HepG2 (cell line): Measurements from ENCODE around the gene HP1BP3. TPM values are rescaled to one million over a fixed set of nuclear protein-coding genes. Genes with fewer than 3 reads are reported as not detected.
A peak's percentile ranks its signal among the peaks of the same experiment; 100 is the strongest.

Experiments
- ATAC-seq: fragments of 200-7000 bp; cut with Tn5 transposase; 3 replicates; pipeline ENCODE4 v1.9.1; 2020; ENCODE audit warnings: mild to moderate bottlenecking, moderate library complexity
- BruUV-seq: library from RNA; stranded (reverse); fragments of 400-500 nt; replicated peaks from 2 replicates; lab custom pipeline; 2021; lab: Mats Ljungman, UMichigan
- CTCF ChIA-PET: fragments of 300-600 bp; formaldehyde crosslinking; extraction: SDS; loops from one replicate; lab custom pipeline; 2021; ENCODE audit warnings: low total read pairs, inconsistent platforms, low intra/inter-chr PET ratio; lab: Yijun Ruan, JAX
- POLR2A ChIA-PET: fragments of 350-600 bp; sonication (Branson Sonifier 250); formaldehyde crosslinking; loops from one replicate; lab custom pipeline; 2020; ENCODE audit warnings: antibody characterized with exemption, inconsistent platforms; lab: Yijun Ruan, JAX
- DNase-seq: peaks from one replicate; pipeline ENCODE4 v3.0.0-alpha.2; 2015; ENCODE audit warnings: low spot score
- FAIRE-seq: peaks from 3 replicates; lab custom pipeline; 2011; peaks lifted over from hg19 to GRCh38; lab: Jason Lieb, UNC
- H2AFZ ChIP-seq: one replicate; pipeline ENCODE4 v1.6.1; 2011; ENCODE audit warnings: low read length, inconsistent platforms
- H3K27ac ChIP-seq: fragments of 300-600 bp; 3 replicates; pipeline ENCODE4 v1.8.0; 2011; ENCODE audit warnings: mixed run types, mild to moderate bottlenecking, mixed read lengths, low read length, inconsistent platforms; ENCODE audit not compliant: insufficient read depth; ENCODE audit errors: extremely low read length
- H3K27me3 ChIP-seq, 2 experiments: fragments of 200-600 bp in 1 of 2; 2 replicates in 1 of 2; 3 replicates in 1 of 2; pipeline versions ENCODE4 v1.6.0 to v1.8.0; 2011; ENCODE audit warnings: low read length in 2 of 2, mild to moderate bottlenecking in 2 of 2, moderate library complexity in 2 of 2, inconsistent platforms in 1 of 2; ENCODE audit not compliant: insufficient read depth in 2 of 2, control insufficient read depth in 1 of 2
- H3K36me3 ChIP-seq, 2 experiments: fragments of 200-600 bp in 1 of 2; replicated peaks in 1 of 2; 2 replicates in 1 of 2; 3 replicates in 1 of 2; pipeline versions ENCODE4 v1.5.1 to v1.8.0; 2011; ENCODE audit warnings: low read length in 2 of 2, inconsistent platforms in 1 of 2; ENCODE audit not compliant: insufficient read depth in 2 of 2, control insufficient read depth in 1 of 2
- H3K4me1 ChIP-seq: 2 replicates; pipeline ENCODE4 v1.5.1; 2012; ENCODE audit warnings: low read length, inconsistent platforms; ENCODE audit not compliant: insufficient read depth
- H3K4me2 ChIP-seq: 2 replicates; pipeline ENCODE4 v1.6.0; 2011; ENCODE audit warnings: low read depth, low read length, inconsistent platforms
- H3K4me3 ChIP-seq, 3 experiments: fragments of 200-600 bp in 1 of 3; sonication (generic), shearing (Covaris generic) in 1 of 3; replicated peaks in 1 of 3; 2 replicates each; pipeline ENCODE4 v1.5.1; 2011 to 2016; ENCODE audit warnings: low read length in 3 of 3, inconsistent platforms in 2 of 3, low read depth in 2 of 3, mild to moderate bottlenecking in 2 of 3, control low read depth in 1 of 3, mixed read lengths in 1 of 3; ENCODE audit not compliant: insufficient read depth in 1 of 3
- H3K79me2 ChIP-seq: one replicate; pipeline ENCODE4 v1.6.1; 2011; ENCODE audit warnings: low read length, inconsistent platforms; ENCODE audit not compliant: insufficient read depth
- H3K9ac ChIP-seq: 2 replicates; pipeline ENCODE4 v1.6.0; 2011; ENCODE audit warnings: mild to moderate bottlenecking, low read depth, low read length, inconsistent platforms; ENCODE audit not compliant: insufficient read depth
- H3K9me3 ChIP-seq: 2 replicates; pipeline ENCODE4 v1.5.1; 2012; ENCODE audit warnings: mild to moderate bottlenecking, low read length
- H4K20me1 ChIP-seq: 2 replicates; pipeline ENCODE4 v1.6.0; 2011; ENCODE audit warnings: inconsistent platforms, mild to moderate bottlenecking, low read length, moderate library complexity; ENCODE audit not compliant: insufficient read depth
- E2F1 ChIP-seq: sonication (generic); formaldehyde crosslinking; IDR thresholded peaks from 2 replicates; pipeline ENCODE4 v1.5.0; 2020; ENCODE audit warnings: missing genetic modification reagents
- EEA1 ChIP-seq: sonication (generic); formaldehyde crosslinking; IDR thresholded peaks from 2 replicates; pipeline ENCODE4 v1.5.1; 2020; ENCODE audit warnings: mild to moderate bottlenecking, missing genetic modification reagents, borderline replicate concordance
- PRDM10 ChIP-seq: sonication (generic); formaldehyde crosslinking; IDR thresholded peaks from 2 replicates; pipeline ENCODE4 v1.4.0; 2020; ENCODE audit warnings: low read depth, missing genetic modification reagents
- SIX1 ChIP-seq: sonication (generic); formaldehyde crosslinking; IDR thresholded peaks from 2 replicates; pipeline ENCODE4 v1.4.0; 2020; ENCODE audit warnings: missing genetic modification reagents, borderline replicate concordance
- ZBTB20 ChIP-seq: sonication (generic); formaldehyde crosslinking; IDR thresholded peaks from 2 replicates; pipeline ENCODE4 v1.8.1; 2023; ENCODE audit warnings: missing genetic modification reagents, low read depth, mild to moderate bottlenecking, borderline replicate concordance
- ZBTB21 ChIP-seq: sonication (generic); formaldehyde crosslinking; IDR thresholded peaks from 2 replicates; pipeline ENCODE4 v1.4.0; 2020; ENCODE audit warnings: missing genetic modification reagents
- ZNF10 ChIP-seq: sonication (generic); formaldehyde crosslinking; IDR thresholded peaks from 2 replicates; pipeline ENCODE4 v1.4.0; 2020; ENCODE audit warnings: mild to moderate bottlenecking, low read depth, missing genetic modification reagents, borderline replicate concordance
- ZNF121 ChIP-seq: sonication (generic); formaldehyde crosslinking; IDR thresholded peaks from 2 replicates; pipeline ENCODE4 v1.5.0; 2020; ENCODE audit warnings: mild to moderate bottlenecking, missing genetic modification reagents
- ZNF501 ChIP-seq: sonication (generic); formaldehyde crosslinking; IDR thresholded peaks from 2 replicates; pipeline ENCODE4 v1.5.1; 2020; ENCODE audit warnings: mild to moderate bottlenecking, moderate library complexity, missing genetic modification reagents
- ZNF558 ChIP-seq: sonication (generic); formaldehyde crosslinking; IDR thresholded peaks from 2 replicates; pipeline ENCODE4 v1.9.0; 2022; ENCODE audit warnings: mild to moderate bottlenecking, missing genetic modification reagents, borderline replicate concordance
- WGBS: methylation state at CpG from one replicate; pipeline ENCODE4 v1.1.6; 2017; ENCODE audit warnings: low lambda C conversion rate; 5-methylcytosine and 5-hydroxymethylcytosine counted together
- in situ Hi-C: cut with HindIII; loops from 2 replicates; pipeline ENCODE4 v1.10.0; 2017; ENCODE audit warnings: low pct_unique_long_range_greater_than_20kb; ENCODE audit not compliant: extremely low pct_ligation_motif_present
- intact Hi-C: fragments of 100-400 bp; cut with micrococcal nuclease; formaldehyde crosslinking; loops from one replicate; pipeline ENCODE4 v1.10.0; 2022; ENCODE audit not compliant: unreplicated experiment
- polyA plus RNA-seq, 8 experiments: library from polyadenylated mRNA; depleted of rRNA in 3 of 8; stranded (reverse) in 7 of 8; unstranded in 1 of 8; fragments of >200 nt; fragmentation: Illumina TruSeq in 4 of 8; extraction: Trizol in 4 of 8; gene quantifications; 2 replicates each; pipeline versions ENCODE4 v1.2.1 to v1.2.3, GENCODE V29; 2011 to 2016; ENCODE audit warnings: low read depth in 4 of 8, missing spikeins in 1 of 8, mixed read lengths in 1 of 8; ENCODE audit not compliant: insufficient read depth in 1 of 8
- total RNA-seq, 5 experiments: library from RNA; depleted of rRNA; stranded (reverse); fragments of >200 nt; fragmentation: Illumina TruSeq; extraction: Trizol; gene quantifications; 2 replicates each; pipeline ENCODE4 v1.2.3, GENCODE V29; 2016; ENCODE audit warnings: low read depth in 1 of 5

The HP1BP3 gene
- total and polyA plus RNA-seq, 2 of the 13 experiments (the other 11 are each of a cell fraction or from before 2014, with no cell fraction given) = 98.5 to 137 TPM

GRCh38 chr1:20770314-20771087 is 16.6 kb downstream of the HP1BP3 start:
- TF ChIP-seq ZNF10 (CRISPR knock-in tag) (no peak), ZBTB21 (CRISPR knock-in tag) (no peak), ZNF501 (no peak), ZBTB20 (CRISPR knock-in tag) (no peak), ZNF121 (CRISPR knock-in tag) (peak; percentile 58; the same call in 1 of the 2 replicates)
- ChIA-PET POLR2A (no interaction called here), CTCF (no interaction called here)
- peaks cover 6% of the 10 kb centered on the region for H3K79me2 ChIP-seq
- H2AFZ ChIP-seq = no peak overlapping the region
- no peak overlapping the region for H3K9ac ChIP-seq
- no peak overlapping the region for H3K4me2 ChIP-seq
- no peaks in the 10 kb centered on the region for H4K20me1 ChIP-seq
- intact Hi-C loops = no loop called here
- no peaks in the 10 kb centered on the region for H3K27me3 ChIP-seq
- no peak overlapping the region for H3K4me3 ChIP-seq
- no peak for DNase-seq
- no peak overlapping the region for H3K27ac ChIP-seq
- no peak for FAIRE-seq
- BruUV-seq = no TSS peak
- H3K9me3 ChIP-seq = no peaks in the 10 kb centered on the region
- no peak for ATAC-seq
- peaks cover 22 to 89% of the 10 kb centered on the region in 2 experiments for H3K36me3 ChIP-seq
- no peaks in the 10 kb centered on the region for H3K4me1 ChIP-seq
- 96% methylated on average over 6 of the region's 6 CpGs for WGBS
- in situ Hi-C loops = no loop called here

- H3K9ac ChIP-seq = no peak overlapping the region
- ATAC-seq (no peak), DNase-seq (no peak), FAIRE-seq (no peak)
- no peaks in the 10 kb centered on the region for H3K79me2 ChIP-seq
- H3K27me3 ChIP-seq = no peaks in the 10 kb centered on the region
- in situ Hi-C loops (no loop called here), intact Hi-C loops (no loop called here)
- no peak overlapping the region for H3K4me3 ChIP-seq
- H2AFZ ChIP-seq = no peak overlapping the region
- no TSS peak for BruUV-seq
- TF ChIP-seq ZNF558 (CRISPR knock-in tag) (no peak), SIX1 (CRISPR knock-in tag) (no peak), E2F1 (no peak), PRDM10 (CRISPR knock-in tag) (no peak), EEA1 (CRISPR knock-in tag) (no peak)
- CTCF ChIA-PET = no interaction called here
- no peak overlapping the region for H3K27ac ChIP-seq
- no peak overlapping the region for H3K4me2 ChIP-seq
- no peaks in the 10 kb centered on the region for H3K9me3 ChIP-seq
- POLR2A ChIA-PET = no interaction called here
- H3K4me1 ChIP-seq = no peaks in the 10 kb centered on the region
- H4K20me1 ChIP-seq = no peaks in the 10 kb centered on the region
- H3K36me3 ChIP-seq = peaks cover 24 to 93% of the 10 kb centered on the region in 2 experiments; a peak in 4 of 5 replicates
Measured at GRCh38 chr1:20767271-20767670, 19.8 kb downstream of the HP1BP3 start.
